PC-9 (cell line): ENCODE results near the gene DEPP1. TPM values are rescaled to one million over a fixed set of nuclear protein-coding genes. Genes with fewer than 3 reads are reported as not detected.

ENCODE experiments used
- BruUV-seq: library from RNA; stranded (reverse); fragments of 400-500 nt; replicated peaks from 2 replicates; lab custom pipeline; 2021; lab: Mats Ljungman, UMichigan
- CTCF ChIA-PET: fragments of 300-600 bp; sonication (Branson Sonifier 250); formaldehyde crosslinking; loops from one replicate; lab custom pipeline; 2022; ENCODE audit warnings: antibody characterized with exemption; lab: Charles Lee
- POLR2A ChIA-PET: fragments of 300-600 bp; sonication (Branson Sonifier 250); formaldehyde crosslinking; loops from one replicate; lab custom pipeline; 2022; ENCODE audit warnings: antibody characterized with exemption; ENCODE audit not compliant: unreplicated experiment; lab: Charles Lee
- DNase-seq, 2 experiments: peaks; one replicate each; pipeline versions ENCODE4 v3.0.0 to v3.0.0-alpha.2; 2015 to 2022; ENCODE audit warnings: mixed read lengths in 1 of 2
- H2AFZ ChIP-seq: fragments of 200-600 bp; sonication (generic); 2 replicates; pipeline ENCODE4 v1.8.1; 2017; ENCODE audit warnings: antibody characterized with exemption
- H3F3A ChIP-seq: fragments of 200-600 bp; sonication (generic); 2 replicates; pipeline ENCODE4 v1.8.1; 2017; ENCODE audit warnings: antibody characterized with exemption, mild to moderate bottlenecking, low read depth; ENCODE audit not compliant: insufficient read depth
- H3K27ac ChIP-seq: fragments of 200-600 bp; sonication (generic); 2 replicates; pipeline ENCODE4 v1.6.1; 2016; ENCODE audit warnings: mixed run types
- H3K27me3 ChIP-seq: fragments of 200-600 bp; sonication (generic); 2 replicates; pipeline ENCODE4 v1.6.1; 2016; ENCODE audit warnings: low read depth, mixed run types; ENCODE audit not compliant: insufficient read depth
- H3K36me3 ChIP-seq: fragments of 200-600 bp; sonication (generic); 2 replicates; pipeline ENCODE4 v1.6.1; 2016; ENCODE audit warnings: low read depth, mixed run types
- H3K4me1 ChIP-seq: fragments of 200-600 bp; sonication (generic); replicated peaks from 2 replicates; pipeline ENCODE4 v1.6.1; 2016; ENCODE audit warnings: mixed run types; ENCODE audit not compliant: insufficient read depth
- H3K4me2 ChIP-seq: fragments of 200-600 bp; sonication (generic); 2 replicates; pipeline ENCODE4 v1.6.1; 2017; ENCODE audit warnings: mixed run types
- H3K4me3 ChIP-seq: fragments of 200-600 bp; sonication (generic); 2 replicates; pipeline ENCODE4 v1.6.1; 2016; ENCODE audit warnings: mixed run types
- H3K79me2 ChIP-seq: fragments of 200-600 bp; sonication (generic); 2 replicates; pipeline ENCODE4 v1.6.1; 2017; ENCODE audit warnings: low read depth, mixed run types
- H3K9me2 ChIP-seq: fragments of 200-600 bp; sonication (generic); 2 replicates; pipeline ENCODE4 v1.8.1; 2017; ENCODE audit warnings: mild to moderate bottlenecking; ENCODE audit not compliant: insufficient read depth
- H3K9me3 ChIP-seq: fragments of 200-600 bp; sonication (generic); 2 replicates; pipeline ENCODE4 v1.8.1; 2016; ENCODE audit warnings: low read depth; ENCODE audit not compliant: insufficient read depth
- H4K20me1 ChIP-seq: fragments of 200-600 bp; sonication (generic); 2 replicates; pipeline ENCODE4 v1.8.1; 2017; ENCODE audit not compliant: insufficient read depth
- EZH2 ChIP-seq: fragments of 200-600 bp; sonication (generic); IDR thresholded peaks from 2 replicates; pipeline ENCODE4 v1.8.0; 2017; ENCODE audit warnings: antibody characterized with exemption, low read depth
- intact Hi-C: fragments of 100-400 bp; cut with micrococcal nuclease; formaldehyde crosslinking; loops from one replicate; pipeline ENCODE4 v1.10.0; 2022; ENCODE audit not compliant: unreplicated experiment
- total RNA-seq: library from RNA; stranded (reverse); gene quantifications from 2 replicates; pipeline ENCODE4 v1.2.3, GENCODE V29; 2021
- TF ChIP-seq, protein P1 (sequence below): fragments of 200-600 bp; sonication (generic); conservative IDR thresholded peaks from 2 replicates; pipeline ENCODE4 v1.6.1; 2017; ENCODE audit warnings: mixed run types, antibody characterized with exemption, mild to moderate bottlenecking, moderate library complexity

DEPP1 gene
- total RNA-seq, 1 experiment from 2014 or later: 13.2 TPM

- Histone ChIP-seq H3K9me2 (no peaks in the 10 kb centered on the region), H3K4me1 (no peaks in the 10 kb centered on the region), H2AFZ (no peak overlapping the region), H3K79me2 (no peaks in the 10 kb centered on the region), H3F3A (no peaks in the 10 kb centered on the region), H3K9me3 (peaks cover 5% of the 10 kb centered on the region; the same call in 1 of the 2 replicates), H3K27ac (no peak overlapping the region), H3K27me3 (no peaks in the 10 kb centered on the region), H4K20me1 (no peaks in the 10 kb centered on the region; the same call in 1 of the 2 replicates), H3K4me2 (peak overlapping the region; percentile 52), H3K36me3 (no peaks in the 10 kb centered on the region), H3K4me3 (no peak overlapping the region)
- DNase-seq: no peak
- ChIA-PET POLR2A (no interaction called here), CTCF (no interaction called here)
- no peak for TF ChIP-seq EZH2
- TF ChIP-seq, protein P1, sequence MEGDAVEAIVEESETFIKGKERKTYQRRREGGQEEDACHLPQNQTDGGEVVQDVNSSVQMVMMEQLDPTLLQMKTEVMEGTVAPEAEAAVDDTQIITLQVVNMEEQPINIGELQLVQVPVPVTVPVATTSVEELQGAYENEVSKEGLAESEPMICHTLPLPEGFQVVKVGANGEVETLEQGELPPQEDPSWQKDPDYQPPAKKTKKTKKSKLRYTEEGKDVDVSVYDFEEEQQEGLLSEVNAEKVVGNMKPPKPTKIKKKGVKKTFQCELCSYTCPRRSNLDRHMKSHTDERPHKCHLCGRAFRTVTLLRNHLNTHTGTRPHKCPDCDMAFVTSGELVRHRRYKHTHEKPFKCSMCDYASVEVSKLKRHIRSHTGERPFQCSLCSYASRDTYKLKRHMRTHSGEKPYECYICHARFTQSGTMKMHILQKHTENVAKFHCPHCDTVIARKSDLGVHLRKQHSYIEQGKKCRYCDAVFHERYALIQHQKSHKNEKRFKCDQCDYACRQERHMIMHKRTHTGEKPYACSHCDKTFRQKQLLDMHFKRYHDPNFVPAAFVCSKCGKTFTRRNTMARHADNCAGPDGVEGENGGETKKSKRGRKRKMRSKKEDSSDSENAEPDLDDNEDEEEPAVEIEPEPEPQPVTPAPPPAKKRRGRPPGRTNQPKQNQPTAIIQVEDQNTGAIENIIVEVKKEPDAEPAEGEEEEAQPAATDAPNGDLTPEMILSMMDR: no peak
- BruUV-seq: no TSS peak
- intact Hi-C loops: no loop called here
Observed at GRCh38 chr10:44946205-44946604, 32.4 kb downstream of the DEPP1 start.

DNA sequence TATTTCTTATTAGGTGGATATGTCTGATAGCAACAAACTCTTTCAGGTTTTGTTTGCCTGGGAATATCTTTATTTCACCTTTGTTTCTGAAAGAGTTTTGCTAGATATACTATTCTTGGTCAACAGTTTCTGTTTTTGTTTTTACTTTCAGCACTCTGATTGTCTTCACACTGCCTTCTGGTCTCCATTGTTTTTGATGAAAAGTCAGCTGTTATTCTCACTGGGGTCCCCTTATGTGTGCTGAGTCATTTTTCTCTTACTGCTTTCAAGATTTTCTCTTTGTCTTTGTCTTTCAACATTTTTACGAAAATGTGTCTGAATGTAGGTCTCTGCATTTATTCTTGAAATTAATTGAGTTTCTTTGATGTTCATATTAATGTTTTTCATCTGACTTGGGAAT lies 34.3 kb downstream of the DEPP1 start:
- intact Hi-C loops: no loop called here
- CTCF ChIA-PET: no interaction called here
- H2AFZ ChIP-seq: no peak overlapping the region
- H3K4me3 ChIP-seq: no peak overlapping the region
- no peak overlapping the region for H3K27ac ChIP-seq
- H3K79me2 ChIP-seq: no peaks in the 10 kb centered on the region
- H3K4me2 ChIP-seq: no peak overlapping the region
- H3K27me3 ChIP-seq: no peaks in the 10 kb centered on the region
- TF ChIP-seq, protein P1: no peak
- TF ChIP-seq EZH2: no peak
- POLR2A ChIA-PET: interaction anchor here (0.6 kb wide), 1 partner anchor 35 kb away, joined by 3 read pairs; no protein-coding TSS in a partner anchor
- DNase-seq: no peak
- no peaks in the 10 kb centered on the region for H3K4me1 ChIP-seq
- no peaks in the 10 kb centered on the region for H3F3A ChIP-seq
- no peaks in the 10 kb centered on the region; the same call in 1 of the 2 replicates for H4K20me1 ChIP-seq
- no TSS peak for BruUV-seq
- H3K9me3 ChIP-seq: peaks cover 15% of the 10 kb centered on the region; the same call in 1 of the 2 replicates
- no peaks in the 10 kb centered on the region for H3K9me2 ChIP-seq
- no peaks in the 10 kb centered on the region for H3K36me3 ChIP-seq

- no TSS peak for BruUV-seq
- Histone ChIP-seq H3K79me2 (no peaks in the 10 kb centered on the region), H3K27ac (no peak overlapping the region), H3K9me3 (peaks cover 15% of the 10 kb centered on the region; the same call in 1 of the 2 replicates), H3K4me1 (no peaks in the 10 kb centered on the region), H3K4me3 (no peak overlapping the region), H3K9me2 (no peaks in the 10 kb centered on the region), H3F3A (no peaks in the 10 kb centered on the region), H3K36me3 (no peaks in the 10 kb centered on the region), H3K4me2 (no peak overlapping the region), H3K27me3 (no peaks in the 10 kb centered on the region), H4K20me1 (no peaks in the 10 kb centered on the region; the same call in 1 of the 2 replicates), H2AFZ (no peak overlapping the region)
- ChIA-PET POLR2A (no interaction called here), CTCF (no interaction called here)
- intact Hi-C loops: no loop called here
- TF ChIP-seq, protein P1: no peak
- no peak for TF ChIP-seq EZH2
- no peak for DNase-seq
Observed at GRCh38 chr10:44939691-44940401, 38.8 kb downstream of the DEPP1 start.
